Smooth muscle cell (in vitro differentiated cells): ENCODE data around the gene SMYD3. TPM values are rescaled to one million over a fixed set of nuclear protein-coding genes. Genes with fewer than 3 reads are reported as not detected.

ENCODE experiments used
- DNase-seq: peaks from one replicate; lab custom pipeline; 2025; ENCODE audit not compliant: unreplicated experiment; lab: John Stamatoyannopoulos, UW
- H2AFZ ChIP-seq: fragments of 200-600 bp; sonication (generic); 2 replicates; pipeline ENCODE4 v1.6.0; 2016; ENCODE audit warnings: antibody characterized with exemption, low read depth, mild to moderate bottlenecking
- H3F3A ChIP-seq: fragments of 200-600 bp; sonication (generic); 2 replicates; pipeline ENCODE4 v1.6.0; 2017; ENCODE audit warnings: antibody characterized with exemption, low read depth
- H3K27ac ChIP-seq: fragments of 200-600 bp; sonication (generic); 2 replicates; pipeline ENCODE4 v1.5.1; 2016; ENCODE audit warnings: low read depth, mild to moderate bottlenecking
- H3K27me3 ChIP-seq: fragments of 200-600 bp; sonication (generic); 2 replicates; pipeline ENCODE4 v1.6.1; 2016; ENCODE audit warnings: low read depth, mild to moderate bottlenecking
- H3K36me3 ChIP-seq: fragments of 200-600 bp; sonication (generic); 2 replicates; pipeline ENCODE4 v1.5.1; 2016; ENCODE audit warnings: low read depth
- H3K4me1 ChIP-seq: fragments of 200-600 bp; sonication (generic); 2 replicates; pipeline ENCODE4 v1.5.1; 2016; ENCODE audit warnings: low read depth
- H3K4me2 ChIP-seq: fragments of 200-600 bp; sonication (generic); 2 replicates; pipeline ENCODE4 v1.6.0; 2016; ENCODE audit warnings: mild to moderate bottlenecking
- H3K4me3 ChIP-seq: fragments of 200-600 bp; sonication (generic); 2 replicates; pipeline ENCODE4 v1.5.1; 2016; ENCODE audit warnings: mild to moderate bottlenecking
- H3K79me2 ChIP-seq: fragments of 200-600 bp; sonication (generic); 2 replicates; pipeline ENCODE4 v1.6.0; 2016; ENCODE audit warnings: low read depth, mild to moderate bottlenecking
- H3K9ac ChIP-seq: fragments of 200-600 bp; sonication (generic); 2 replicates; pipeline ENCODE4 v1.6.0; 2016; ENCODE audit warnings: low read depth
- H3K9me3 ChIP-seq: fragments of 200-600 bp; sonication (generic); replicated peaks from 2 replicates; pipeline ENCODE4 v1.5.1; 2016; ENCODE audit warnings: low read depth
- H4K20me1 ChIP-seq: fragments of 200-600 bp; sonication (generic); 2 replicates; pipeline ENCODE4 v1.6.0; 2016; ENCODE audit warnings: low read depth
- CTCF ChIP-seq: fragments of 200-600 bp; sonication (generic); IDR thresholded peaks from 2 replicates; pipeline ENCODE4 v1.5.1; 2017; ENCODE audit warnings: borderline replicate concordance, mild to moderate bottlenecking, antibody characterized with exemption; ENCODE audit not compliant: insufficient read depth, poor library complexity, severe bottlenecking
- WGBS: methylation state at CpG from one replicate; pipeline ENCODE4 v1.1.7; 2016; ENCODE audit warnings: low lambda C conversion rate; 5-methylcytosine and 5-hydroxymethylcytosine counted together
- polyA plus RNA-seq: library from polyadenylated mRNA; unstranded; fragments of >200 nt; fragmentation: Nextera tagmentation; extraction: Ambion mirVana; gene quantifications from 2 replicates; pipeline ENCODE4 v1.2.1, GENCODE V29; 2016
- total RNA-seq: library from RNA; depleted of rRNA; stranded (reverse); fragments of >200 nt; gene quantifications from 2 replicates; pipeline ENCODE4 v1.2.3, GENCODE V29; 2014

SMYD3 gene
- total and polyA plus RNA-seq, 2 experiments from 2014 or later = 162 to 301 TPM

GRCh38 chr1:245810789-245811337 lies 696.2 kb downstream of the SMYD3 start:
- WGBS = 86% methylated on average over 7 of the region's 7 CpGs
- H3K27me3 ChIP-seq = no peaks in the 10 kb centered on the region
- peaks cover 8% of the 10 kb centered on the region for H3K4me1 ChIP-seq
- no peak overlapping the region for H3K27ac ChIP-seq
- no peak overlapping the region for H3K4me3 ChIP-seq
- no peaks in the 10 kb centered on the region for H3K9me3 ChIP-seq
- H3K9ac ChIP-seq = no peak overlapping the region
- H3F3A ChIP-seq = no peaks in the 10 kb centered on the region
- no peak for TF ChIP-seq CTCF
- no peak for DNase-seq
- H2AFZ ChIP-seq = no peak overlapping the region
- H3K36me3 ChIP-seq = no peaks in the 10 kb centered on the region
- peaks cover 8% of the 10 kb centered on the region for H3K79me2 ChIP-seq
- H3K4me2 ChIP-seq = no peak overlapping the region
- H4K20me1 ChIP-seq = peaks cover 8% of the 10 kb centered on the region

- Histone ChIP-seq H3K9me3 (no peaks in the 10 kb centered on the region), H3K27ac (no peak overlapping the region), H3K27me3 (no peaks in the 10 kb centered on the region), H3K79me2 (peaks cover 8% of the 10 kb centered on the region), H4K20me1 (peaks cover 8% of the 10 kb centered on the region), H3K36me3 (no peaks in the 10 kb centered on the region), H3K4me3 (no peak overlapping the region), H3F3A (no peaks in the 10 kb centered on the region), H3K4me2 (no peak overlapping the region), H3K4me1 (peaks cover 8% of the 10 kb centered on the region), H2AFZ (no peak overlapping the region), H3K9ac (no peak overlapping the region)
- DNase-seq = no peak
- 73% methylated on average over 6 of the region's 6 CpGs for WGBS
- no peak for TF ChIP-seq CTCF
These were observed 696.8 kb downstream of the SMYD3 start for GRCh38 chr1:245810181-245810769.

GRCh38 chr1:245809361-245809760 lies 697.7 kb downstream of the SMYD3 start:
- Histone ChIP-seq H3K4me3 (no peak overlapping the region), H2AFZ (no peak overlapping the region), H3K36me3 (no peaks in the 10 kb centered on the region), H4K20me1 (peaks cover 8% of the 10 kb centered on the region), H3K9me3 (no peaks in the 10 kb centered on the region), H3K27me3 (no peaks in the 10 kb centered on the region), H3K4me1 (peaks cover 8% of the 10 kb centered on the region), H3K9ac (no peak overlapping the region), H3F3A (no peaks in the 10 kb centered on the region), H3K79me2 (peaks cover 8% of the 10 kb centered on the region), H3K4me2 (no peak overlapping the region), H3K27ac (no peak overlapping the region)
- 83% methylated on average over 5 of the region's 5 CpGs for WGBS
- TF ChIP-seq CTCF = no peak
- DNase-seq = no peak
